Peyer's patch (tissue), 4 donors: Measurements from ENCODE around the gene METAP1D. TPM values are rescaled to one million over a fixed set of nuclear protein-coding genes. Genes with fewer than 3 reads are reported as not detected.
"Not testable (repeated sequence)": the region's sequence is repeated elsewhere in the genome, so short reads cannot be mapped to it uniquely, and the experiment has no call there.

Experiments used
- DNase-seq, 3 donors: peaks; one replicate each; pipeline ENCODE4 v3.0.0-alpha.2; 2017 to 2019
- H3K27ac ChIP-seq, 4 donors: fragments of 200-600 bp; sonication (generic); one replicate each; pipeline ENCODE4 v1.5.1; 2016 to 2019
- H3K27me3 ChIP-seq, 2 donors: fragments of 200-600 bp; sonication (generic); one replicate each; pipeline ENCODE4 v1.5.1; 2019
- H3K36me3 ChIP-seq, 3 donors: fragments of 200-600 bp; sonication (generic); one replicate each; pipeline ENCODE4 v1.5.1; 2016 to 2019
- H3K4me1 ChIP-seq, 4 donors: fragments of 200-600 bp; sonication (generic); one replicate each; pipeline ENCODE4 v1.5.1; 2016 to 2019
- H3K4me3 ChIP-seq, 4 donors: fragments of 200-600 bp; sonication (generic); 1 replicate in 3 of 4; 2 replicates in 1 of 4; pipeline ENCODE4 v1.5.1; 2016 to 2019; ENCODE audit warnings: mild to moderate bottlenecking in 1 of 4
- H3K9me3 ChIP-seq, 4 donors: fragments of 200-600 bp; sonication (generic); one replicate each; pipeline ENCODE4 v1.5.1; 2016 to 2019; ENCODE audit warnings: mild to moderate bottlenecking in 1 of 4
- CTCF ChIP-seq, 6 experiments: fragments of 450-650 bp in 4 of 6; fragments of 200-600 bp in 2 of 6; sonication (generic) in 1 of 6; IDR thresholded peaks; one replicate each; pipeline ENCODE4 v1.5.1; 2017 to 2019; ENCODE audit warnings: antibody characterized with exemption in 6 of 6, mild to moderate bottlenecking in 3 of 6, moderate library complexity in 1 of 6
- POLR2A ChIP-seq, 2 donors: fragments of 450-650 bp; IDR thresholded peaks; one replicate each; pipeline ENCODE4 v1.5.1; 2017; ENCODE audit warnings: antibody characterized with exemption in 2 of 2, mild to moderate bottlenecking in 2 of 2, moderate library complexity in 2 of 2
- total RNA-seq, 4 donors: library from RNA; depleted of rRNA; stranded (reverse); fragments of >200 nt; gene quantifications; one replicate each; pipeline ENCODE4 v1.1.0, GENCODE V29; 2016

The METAP1D gene
- total RNA-seq, 4 donors from 2014 or later = 3.3 to 33.0 (median 6.5) TPM

GRCh38 chr2:171996021-171996420 lies 3.7 kb upstream of the METAP1D start:
- Histone ChIP-seq H3K27ac (no peak overlapping the region), H3K36me3 (no peaks in the 10 kb centered on the region), H3K4me3 (no peak overlapping the region), H3K4me1 (peaks cover 0 to 7% (median 3%) of the 10 kb centered on the region in 4 donors), H3K9me3 (no peaks in the 10 kb centered on the region), H3K27me3 (no peaks in the 10 kb centered on the region)
- no peak for DNase-seq
- no peak for TF ChIP-seq POLR2A (IDR thresholded peaks at IDR 0.05)
- no peak for TF ChIP-seq CTCF (IDR thresholded peaks at IDR 0.05)

GRCh38 chr2:171997031-171997430 lies 2.7 kb upstream of the METAP1D start:
- not testable (repeated sequence) for H3K27ac ChIP-seq, H3K4me3 ChIP-seq, H3K9me3 ChIP-seq, H3K4me1 ChIP-seq, DNase-seq, H3K27me3 ChIP-seq, H3K36me3 ChIP-seq

GRCh38 chr2:171999161-171999560 lies 592 bp upstream of the METAP1D start:
- peaks cover 0 to 7% (median 3%) of the 10 kb centered on the region in 4 donors for H3K4me1 ChIP-seq
- no peaks in the 10 kb centered on the region for H3K27me3 ChIP-seq
- H3K27ac ChIP-seq = peak overlapping the region in 1 of 4 donors; percentile 70
- no peak for DNase-seq
- peak overlapping the region; percentile 51 to 80 (median 71) for H3K4me3 ChIP-seq
- no peaks in the 10 kb centered on the region for H3K9me3 ChIP-seq
- no peaks in the 10 kb centered on the region for H3K36me3 ChIP-seq
- TF ChIP-seq CTCF (IDR thresholded peaks at IDR 0.05) (no peak), POLR2A (IDR thresholded peaks at IDR 0.05) (no peak)

- no peak overlapping the region for H3K4me3 ChIP-seq
- H3K9me3 ChIP-seq = no peaks in the 10 kb centered on the region
- DNase-seq = no peak
- no peaks in the 10 kb centered on the region for H3K36me3 ChIP-seq
- H3K4me1 ChIP-seq = peaks cover 0 to 7% (median 3%) of the 10 kb centered on the region in 4 donors
- H3K27ac ChIP-seq = no peak overlapping the region
- TF ChIP-seq CTCF (IDR thresholded peaks at IDR 0.05) (no peak), POLR2A (IDR thresholded peaks at IDR 0.05) (no peak)
- no peaks in the 10 kb centered on the region for H3K27me3 ChIP-seq
Observed at GRCh38 chr2:172000696-172001361, 1.1 kb downstream of the METAP1D start.

GRCh38 chr2:172007372-172007771 lies 7.6 kb downstream of the METAP1D start:
- no peaks in the 10 kb centered on the region for H3K9me3 ChIP-seq

More at GRCh38 chr2:172007372-172007771, 7.6 kb downstream of the METAP1D start:
- Histone ChIP-seq H3K4me3 (no peak overlapping the region), H3K27ac (no peak overlapping the region), H3K36me3 (no peaks in the 10 kb centered on the region), H3K4me1 (no peaks in the 10 kb centered on the region), H3K27me3 (no peaks in the 10 kb centered on the region)
- DNase-seq = no peak
- TF ChIP-seq POLR2A (IDR thresholded peaks at IDR 0.05) (no peak), CTCF (IDR thresholded peaks at IDR 0.05) (no peak)
